GM21515 (cell line): Measurements from ENCODE around the gene RHOG.

ENCODE experiments used
- ATAC-seq: cut with Tn5 transposase; IDR thresholded peaks from one replicate; pipeline ENCODE4 v1.9.1; 2021; ENCODE audit not compliant: unreplicated experiment

RHOG gene

GRCh38 chr11:3781423-3781822 lies 59.3 kb downstream of the RHOG start:
- no peak for ATAC-seq
